Activated T-helper 1 cell treated with Interleukin-2 at 50 U/mL for 16 hours (primary cell): ENCODE measurements around the gene ATP5IF1.

Experiments used
- DNase-seq: peaks from one replicate; pipeline ENCODE4 v3.0.0-alpha.2; 2020; ENCODE audit warnings: low read depth

The ATP5IF1 gene

GRCh38 chr1:28265577-28265976 lies 29.7 kb downstream of the ATP5IF1 start:
- no peak for DNase-seq

GRCh38 chr1:28266920-28267322 lies 31.0 kb downstream of the ATP5IF1 start:
- no peak for DNase-seq

- no peak for DNase-seq
Observed at GRCh38 chr1:28267633-28268032, 31.7 kb downstream of the ATP5IF1 start.

GRCh38 chr1:28269529-28269928 lies 33.6 kb downstream of the ATP5IF1 start:
- no peak for DNase-seq

- DNase-seq = no peak
Observed at GRCh38 chr1:28272215-28272852, 36.4 kb downstream of the ATP5IF1 start.

GRCh38 chr1:28273216-28273860 lies 37.4 kb downstream of the ATP5IF1 start:
- no peak for DNase-seq

- DNase-seq = no peak
Observed at GRCh38 chr1:28278763-28279162, 42.8 kb downstream of the ATP5IF1 start.

GRCh38 chr1:28279721-28280120 lies 43.8 kb downstream of the ATP5IF1 start:
- DNase-seq = no peak

GRCh38 chr1:28280501-28280900 lies 44.6 kb downstream of the ATP5IF1 start:
- no peak for DNase-seq

GRCh38 chr1:28280977-28281381 lies 45.1 kb downstream of the ATP5IF1 start:
- no peak for DNase-seq

GRCh38 chr1:28281608-28282425 lies 45.9 kb downstream of the ATP5IF1 start:
- DNase-seq = no peak

- DNase-seq = no peak
Observed at GRCh38 chr1:28282426-28283407, 46.8 kb downstream of the ATP5IF1 start.

GRCh38 chr1:28286111-28286510 lies 50.2 kb downstream of the ATP5IF1 start:
- no peak for DNase-seq
